GM19467 (cell line): ENCODE results near the gene PLS1.
A peak's percentile ranks its signal among the peaks of the same experiment; 100 is the strongest.
"Not testable (repeated sequence)": the region's sequence is repeated elsewhere in the genome, so short reads cannot be mapped to it uniquely, and the experiment has no call there.

Experiments
- ATAC-seq: cut with Tn5 transposase; IDR thresholded peaks from one replicate; pipeline ENCODE4 v1.9.1; 2021; ENCODE audit warnings: mild to moderate bottlenecking, moderate library complexity; ENCODE audit not compliant: unreplicated experiment

The PLS1 gene

GRCh38 chr3:142595581-142595950 is 627 bp upstream of the PLS1 start:
- no peak for ATAC-seq

- no peak for ATAC-seq
Observed at GRCh38 chr3:142596726-142597088, 514 bp downstream of the PLS1 start.

- no peak for ATAC-seq
Observed at GRCh38 chr3:142597906-142598305, 1.7 kb downstream of the PLS1 start.

GRCh38 chr3:142601713-142602112 is 5.5 kb downstream of the PLS1 start:
- no peak for ATAC-seq

- ATAC-seq: no peak
Observed at GRCh38 chr3:142602619-142603385, 6.6 kb downstream of the PLS1 start.

GRCh38 chr3:142603386-142603705 is 7.2 kb downstream of the PLS1 start:
- not testable (repeated sequence) for ATAC-seq

- ATAC-seq: peak; percentile 46
Observed at GRCh38 chr3:142604940-142605339, 8.7 kb downstream of the PLS1 start.

- no peak for ATAC-seq
Observed at GRCh38 chr3:142608631-142609030, 12.4 kb downstream of the PLS1 start.

GRCh38 chr3:142609136-142609535 is 12.9 kb downstream of the PLS1 start:
- no peak for ATAC-seq

GRCh38 chr3:142611206-142611605 is 15.0 kb downstream of the PLS1 start:
- no peak for ATAC-seq

- ATAC-seq: no peak
Observed at GRCh38 chr3:142613491-142613890, 17.3 kb downstream of the PLS1 start.

- ATAC-seq: no peak
Observed at GRCh38 chr3:142614059-142614626, 17.9 kb downstream of the PLS1 start.

GRCh38 chr3:142615171-142615570 is 19.0 kb downstream of the PLS1 start:
- ATAC-seq: no peak

- ATAC-seq: no peak
Observed at GRCh38 chr3:142618917-142619461, 22.8 kb downstream of the PLS1 start.

- ATAC-seq: no peak
Observed at GRCh38 chr3:142622405-142622804, 26.2 kb downstream of the PLS1 start.

- no peak for ATAC-seq
Observed at GRCh38 chr3:142623194-142623593, 27.0 kb downstream of the PLS1 start.

GRCh38 chr3:142624341-142625152 is 28.4 kb downstream of the PLS1 start:
- no peak for ATAC-seq

GRCh38 chr3:142625153-142625440 is 28.9 kb downstream of the PLS1 start:
- no peak for ATAC-seq

GRCh38 chr3:142626971-142627370 is 30.8 kb downstream of the PLS1 start:
- no peak for ATAC-seq

GRCh38 chr3:142628801-142629200 is 32.6 kb downstream of the PLS1 start:
- no peak for ATAC-seq

- ATAC-seq: no peak
Observed at GRCh38 chr3:142633073-142633472, 36.9 kb downstream of the PLS1 start.

- ATAC-seq: no peak
Observed at GRCh38 chr3:142636050-142636449, 39.9 kb downstream of the PLS1 start.
